ENCODE measurements around the gene DST.

- TF ChIP-seq EZH2 (IDR thresholded peaks at IDR 0.05; ENCODE audit: low read length, missing control alignments): no peak
- TF ChIP-seq, protein P1, sequence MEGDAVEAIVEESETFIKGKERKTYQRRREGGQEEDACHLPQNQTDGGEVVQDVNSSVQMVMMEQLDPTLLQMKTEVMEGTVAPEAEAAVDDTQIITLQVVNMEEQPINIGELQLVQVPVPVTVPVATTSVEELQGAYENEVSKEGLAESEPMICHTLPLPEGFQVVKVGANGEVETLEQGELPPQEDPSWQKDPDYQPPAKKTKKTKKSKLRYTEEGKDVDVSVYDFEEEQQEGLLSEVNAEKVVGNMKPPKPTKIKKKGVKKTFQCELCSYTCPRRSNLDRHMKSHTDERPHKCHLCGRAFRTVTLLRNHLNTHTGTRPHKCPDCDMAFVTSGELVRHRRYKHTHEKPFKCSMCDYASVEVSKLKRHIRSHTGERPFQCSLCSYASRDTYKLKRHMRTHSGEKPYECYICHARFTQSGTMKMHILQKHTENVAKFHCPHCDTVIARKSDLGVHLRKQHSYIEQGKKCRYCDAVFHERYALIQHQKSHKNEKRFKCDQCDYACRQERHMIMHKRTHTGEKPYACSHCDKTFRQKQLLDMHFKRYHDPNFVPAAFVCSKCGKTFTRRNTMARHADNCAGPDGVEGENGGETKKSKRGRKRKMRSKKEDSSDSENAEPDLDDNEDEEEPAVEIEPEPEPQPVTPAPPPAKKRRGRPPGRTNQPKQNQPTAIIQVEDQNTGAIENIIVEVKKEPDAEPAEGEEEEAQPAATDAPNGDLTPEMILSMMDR (conservative IDR thresholded peaks at IDR 0.05 in 1 of 2, IDR thresholded peaks at IDR 0.05 in 1 of 2; ENCODE audit: low read depth in 1 of 2, low read length in 2 of 2): peak; percentile 31 to 57
Observed at GRCh38 chr6:56549014-56549413, 93.7 kb downstream of the DST start.
